ENCODE data around the gene ETV6.

GRCh38 chr12:11745113-11745512 lies 95.6 kb downstream of the ETV6 start:
- no peak for TF ChIP-seq CTCF (conservative IDR thresholded peaks at IDR 0.05; ENCODE audit: low read length)
- TF ChIP-seq EZH2phosphoT487 (IDR thresholded peaks at IDR 0.05; ENCODE audit: borderline replicate concordance, low read depth, low read length), result no peak
